ENCODE data around the gene WFIKKN1. TPM values are rescaled to one million over a fixed set of nuclear protein-coding genes. Genes with fewer than 3 reads are reported as not detected.

The WFIKKN1 gene
- total RNA-seq, 1 experiment from 2014 or later: 0.47 TPM

DNA sequence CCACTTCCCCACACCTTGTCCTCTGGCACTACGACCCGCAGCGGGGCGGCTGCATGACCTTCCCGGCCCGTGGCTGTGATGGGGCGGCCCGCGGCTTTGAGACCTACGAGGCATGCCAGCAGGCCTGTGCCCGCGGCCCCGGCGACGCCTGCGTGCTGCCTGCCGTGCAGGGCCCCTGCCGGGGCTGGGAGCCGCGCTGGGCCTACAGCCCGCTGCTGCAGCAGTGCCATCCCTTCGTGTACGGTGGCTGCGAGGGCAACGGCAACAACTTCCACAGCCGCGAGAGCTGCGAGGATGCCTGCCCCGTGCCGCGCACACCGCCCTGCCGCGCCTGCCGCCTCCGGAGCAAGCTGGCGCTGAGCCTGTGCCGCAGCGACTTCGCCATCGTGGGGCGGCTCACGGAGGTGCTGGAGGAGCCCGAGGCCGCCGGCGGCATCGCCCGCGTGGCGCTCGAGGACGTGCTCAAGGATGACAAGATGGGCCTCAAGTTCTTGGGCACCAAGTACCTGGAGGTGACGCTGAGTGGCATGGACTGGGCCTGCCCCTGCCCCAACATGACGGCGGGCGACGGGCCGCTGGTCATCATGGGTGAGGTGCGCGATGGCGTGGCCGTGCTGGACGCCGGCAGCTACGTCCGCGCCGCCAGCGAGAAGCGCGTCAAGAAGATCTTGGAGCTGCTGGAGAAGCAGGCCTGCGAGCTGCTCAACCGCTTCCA is 2.7 kb downstream of the WFIKKN1 start:
- BruUV-seq (replicated peaks): no TSS peak
- TF ChIP-seq SIN3A (IDR thresholded peaks at IDR 0.05; ENCODE audit: low read depth) (no peak), ZFX (IDR thresholded peaks at IDR 0.05) (no peak), POLR2AphosphoS5 (IDR thresholded peaks at IDR 0.05; ENCODE audit: low read depth, low read length) (no peak), POLR2A (IDR thresholded peaks at IDR 0.05; ENCODE audit: borderline replicate concordance, extremely low read depth, insufficient read depth, insufficient read length) (no peak), ELF1 (IDR thresholded peaks at IDR 0.05; ENCODE audit: borderline replicate concordance, low read depth) (no peak), EGR1 (IDR thresholded peaks at IDR 0.05; ENCODE audit: low read depth) (no peak), EZH2phosphoT487 (IDR thresholded peaks at IDR 0.05; ENCODE audit: borderline replicate concordance) (no peak), SRF (IDR thresholded peaks at IDR 0.05; ENCODE audit: low read depth) (no peak), CEBPB (IDR thresholded peaks at IDR 0.05; ENCODE audit: low read depth) (no peak)
- TF ChIP-seq, protein P1, sequence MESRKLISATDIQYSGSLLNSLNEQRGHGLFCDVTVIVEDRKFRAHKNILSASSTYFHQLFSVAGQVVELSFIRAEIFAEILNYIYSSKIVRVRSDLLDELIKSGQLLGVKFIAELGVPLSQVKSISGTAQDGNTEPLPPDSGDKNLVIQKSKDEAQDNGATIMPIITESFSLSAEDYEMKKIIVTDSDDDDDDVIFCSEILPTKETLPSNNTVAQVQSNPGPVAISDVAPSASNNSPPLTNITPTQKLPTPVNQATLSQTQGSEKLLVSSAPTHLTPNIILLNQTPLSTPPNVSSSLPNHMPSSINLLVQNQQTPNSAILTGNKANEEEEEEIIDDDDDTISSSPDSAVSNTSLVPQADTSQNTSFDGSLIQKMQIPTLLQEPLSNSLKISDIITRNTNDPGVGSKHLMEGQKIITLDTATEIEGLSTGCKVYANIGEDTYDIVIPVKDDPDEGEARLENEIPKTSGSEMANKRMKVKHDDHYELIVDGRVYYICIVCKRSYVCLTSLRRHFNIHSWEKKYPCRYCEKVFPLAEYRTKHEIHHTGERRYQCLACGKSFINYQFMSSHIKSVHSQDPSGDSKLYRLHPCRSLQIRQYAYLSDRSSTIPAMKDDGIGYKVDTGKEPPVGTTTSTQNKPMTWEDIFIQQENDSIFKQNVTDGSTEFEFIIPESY (IDR thresholded peaks at IDR 0.05; ENCODE audit: extremely low read depth, insufficient replicate concordance, low read length): no peak
- TF ChIP-seq, protein P2, sequence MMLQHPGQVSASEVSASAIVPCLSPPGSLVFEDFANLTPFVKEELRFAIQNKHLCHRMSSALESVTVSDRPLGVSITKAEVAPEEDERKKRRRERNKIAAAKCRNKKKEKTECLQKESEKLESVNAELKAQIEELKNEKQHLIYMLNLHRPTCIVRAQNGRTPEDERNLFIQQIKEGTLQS (IDR thresholded peaks at IDR 0.05): no peak
- TF ChIP-seq, protein P3, sequence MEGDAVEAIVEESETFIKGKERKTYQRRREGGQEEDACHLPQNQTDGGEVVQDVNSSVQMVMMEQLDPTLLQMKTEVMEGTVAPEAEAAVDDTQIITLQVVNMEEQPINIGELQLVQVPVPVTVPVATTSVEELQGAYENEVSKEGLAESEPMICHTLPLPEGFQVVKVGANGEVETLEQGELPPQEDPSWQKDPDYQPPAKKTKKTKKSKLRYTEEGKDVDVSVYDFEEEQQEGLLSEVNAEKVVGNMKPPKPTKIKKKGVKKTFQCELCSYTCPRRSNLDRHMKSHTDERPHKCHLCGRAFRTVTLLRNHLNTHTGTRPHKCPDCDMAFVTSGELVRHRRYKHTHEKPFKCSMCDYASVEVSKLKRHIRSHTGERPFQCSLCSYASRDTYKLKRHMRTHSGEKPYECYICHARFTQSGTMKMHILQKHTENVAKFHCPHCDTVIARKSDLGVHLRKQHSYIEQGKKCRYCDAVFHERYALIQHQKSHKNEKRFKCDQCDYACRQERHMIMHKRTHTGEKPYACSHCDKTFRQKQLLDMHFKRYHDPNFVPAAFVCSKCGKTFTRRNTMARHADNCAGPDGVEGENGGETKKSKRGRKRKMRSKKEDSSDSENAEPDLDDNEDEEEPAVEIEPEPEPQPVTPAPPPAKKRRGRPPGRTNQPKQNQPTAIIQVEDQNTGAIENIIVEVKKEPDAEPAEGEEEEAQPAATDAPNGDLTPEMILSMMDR (IDR thresholded peaks at IDR 0.05 in 2 of 3, conservative IDR thresholded peaks at IDR 0.05 in 1 of 3; ENCODE audit: borderline replicate concordance in 1 of 3, insufficient read depth in 1 of 3, low read depth in 2 of 3, low read length in 2 of 3): no peak

More for the DNA sequence above, 2.7 kb downstream of the WFIKKN1 start:
- DNase-seq (ENCODE audit: low read depth, low spot score) (no peak), ATAC-seq (no peak)
- intact Hi-C loops (cut with micrococcal nuclease): no loop called here
- H3K9me2 ChIP-seq (ENCODE audit: insufficient read depth): no peaks in the 10 kb centered on the region
- no peaks in the 10 kb centered on the region for H4K20me1 ChIP-seq (ENCODE audit: insufficient read depth)
- POLR2A ChIA-PET: no interaction called here
- no peaks in the 10 kb centered on the region for H3K9me3 ChIP-seq (ENCODE audit: control insufficient read depth in 1 of 2, insufficient read depth in 1 of 2, low read depth in 1 of 2, low read length in 2 of 2)
- no peak overlapping the region for H3K9ac ChIP-seq (ENCODE audit: low read length)
- peaks cover 3 to 21% of the 10 kb centered on the region in 2 experiments; a peak in 3 of 4 replicates for H3K4me1 ChIP-seq (ENCODE audit: control insufficient read depth in 1 of 2, insufficient read depth in 2 of 2, low read length in 2 of 2)
- H3K27ac ChIP-seq (ENCODE audit: low read depth, low read length): no peak overlapping the region
- H3K36me3 ChIP-seq (ENCODE audit: control insufficient read depth in 1 of 2, insufficient read depth in 2 of 2, low read length in 2 of 2): no peaks in the 10 kb centered on the region
- CTCF ChIA-PET: no interaction called here
- H3K27me3 ChIP-seq (ENCODE audit: insufficient read depth, low read length): no peaks in the 10 kb centered on the region
- RAD21 ChIA-PET (ENCODE audit: low non-redundant PET in 1 of 2, low total read pairs in 2 of 2, uncharacterized antibody in 2 of 2, unreplicated experiment in 2 of 2): no interaction called here
- no peak overlapping the region for H2AFZ ChIP-seq (ENCODE audit: low read depth, low read length, poor library complexity, severe bottlenecking)
- no peak overlapping the region for H3K4me2 ChIP-seq (ENCODE audit: low read length)
- H3K4me3 ChIP-seq (replicated peaks in 1 of 2; ENCODE audit: low read depth in 1 of 2, low read length in 2 of 2): no peak overlapping the region
- peaks cover 15% of the 10 kb centered on the region; the same call in 1 of the 2 replicates for H3K79me2 ChIP-seq (ENCODE audit: insufficient read depth, low read length)
